Stimulated activated CD8-positive, alpha-beta memory T cell treated with anti-CD3 and anti-CD28 coated beads, Interleukin-2, amount 100 ng/mL, for 1 hour (primary cell): Measurements from ENCODE around the gene ADK.
A peak's percentile ranks its signal among the peaks of the same experiment; 100 is the strongest.
"Not testable (repeated sequence)": the region's sequence is repeated elsewhere in the genome, so short reads cannot be mapped to it uniquely, and the experiment has no call there.

Experiments
- DNase-seq, 2 donors: peaks; one replicate each; pipeline ENCODE4 v3.0.0-alpha.2; 2020; ENCODE audit warnings: low read depth in 2 of 2

Gene ADK

GRCh38 chr10:74179111-74179710, 28.2 kb downstream of the ADK start:
- no peak for DNase-seq

GRCh38 chr10:74186678-74187077, 35.7 kb downstream of the ADK start:
- DNase-seq = no peak

- DNase-seq = no peak
These were observed 36.2 kb downstream of the ADK start for GRCh38 chr10:74187237-74187636.

GRCh38 chr10:74188617-74189016, 37.6 kb downstream of the ADK start:
- not testable (repeated sequence) for DNase-seq

- no peak for DNase-seq
These were observed 39.0 kb downstream of the ADK start for GRCh38 chr10:74189999-74190421.

- DNase-seq = no peak
These were observed 39.5 kb downstream of the ADK start for GRCh38 chr10:74190494-74190893.

GRCh38 chr10:74194545-74194944, 43.5 kb downstream of the ADK start:
- DNase-seq = no peak

- no peak for DNase-seq
These were observed 44.0 kb downstream of the ADK start for GRCh38 chr10:74194999-74195398.

GRCh38 chr10:74199315-74199714, 48.3 kb downstream of the ADK start:
- no peak for DNase-seq

- DNase-seq = no peak
These were observed 51.3 kb downstream of the ADK start for GRCh38 chr10:74202356-74202755.

GRCh38 chr10:74206746-74207145, 55.7 kb downstream of the ADK start:
- DNase-seq = no peak

GRCh38 chr10:74207691-74208480, 56.9 kb downstream of the ADK start:
- no peak for DNase-seq

- DNase-seq = no peak
These were observed 58.0 kb downstream of the ADK start for GRCh38 chr10:74208997-74209396.

- DNase-seq = no peak
These were observed 62.0 kb downstream of the ADK start for GRCh38 chr10:74213019-74213418.

- peak in 1 of 2 donors; percentile 22 for DNase-seq
These were observed 62.6 kb downstream of the ADK start for GRCh38 chr10:74213571-74214162.

- DNase-seq = not testable (repeated sequence)
These were observed 66.1 kb downstream of the ADK start for GRCh38 chr10:74217110-74217509.

- not testable (repeated sequence) for DNase-seq
These were observed 71.4 kb downstream of the ADK start for GRCh38 chr10:74222467-74222866.

GRCh38 chr10:74223755-74224529, 72.9 kb downstream of the ADK start:
- no peak for DNase-seq

- DNase-seq = no peak
These were observed 76.8 kb downstream of the ADK start for GRCh38 chr10:74227697-74228424.

GRCh38 chr10:74231375-74231774, 80.4 kb downstream of the ADK start:
- no peak for DNase-seq

GRCh38 chr10:74233281-74233680, 82.3 kb downstream of the ADK start:
- no peak for DNase-seq

- no peak for DNase-seq
These were observed 83.5 kb downstream of the ADK start for GRCh38 chr10:74234569-74234968.
